ENCODE measurements around the gene SCFD2. TPM values are rescaled to one million over a fixed set of nuclear protein-coding genes. Genes with fewer than 3 reads are reported as not detected.
"Not testable (repeated sequence)": the region's sequence is repeated elsewhere in the genome, so short reads cannot be mapped to it uniquely, and the experiment has no call there.

SCFD2 gene
- total RNA-seq, 1 experiment from 2014 or later = 8.4 TPM

- CTCF ChIA-PET = no interaction called here
- no peak overlapping the region for H3K27ac ChIP-seq (ENCODE audit: low read depth, low read length, poor library complexity, severe bottlenecking)
- no peaks in the 10 kb centered on the region for H3K9me3 ChIP-seq (ENCODE audit: low read depth, low read length, poor library complexity, severe bottlenecking)
- BruUV-seq (replicated peaks) = no TSS peak
- no peak for DNase-seq (ENCODE audit: low spot score)
- TF ChIP-seq EZH2 (IDR thresholded peaks at IDR 0.05; ENCODE audit: borderline replicate concordance, low read depth, low read length, poor library complexity, severe bottlenecking) (no peak), CTCF (conservative IDR thresholded peaks at IDR 0.05; ENCODE audit: low read depth, low read length) (no peak)
- no peaks in the 10 kb centered on the region for H3K36me3 ChIP-seq (ENCODE audit: insufficient read depth, low read length, poor library complexity, severe bottlenecking)
- no peak overlapping the region for H3K4me3 ChIP-seq (ENCODE audit: low read depth, low read length, poor library complexity, severe bottlenecking)
- H3K4me1 ChIP-seq (ENCODE audit: insufficient read depth, low read length, poor library complexity, severe bottlenecking) = no peaks in the 10 kb centered on the region
- POLR2A ChIA-PET (ENCODE audit: low non-redundant PET) = no interaction called here
- intact Hi-C loops (cut with micrococcal nuclease; ENCODE audit: unreplicated experiment) = no loop called here
- H3K27me3 ChIP-seq (replicated peaks; ENCODE audit: insufficient read depth, low read depth, low read length, poor library complexity) = no peaks in the 10 kb centered on the region
Measured at GRCh38 chr4:53307819-53308780, 57.8 kb downstream of the SCFD2 start.

- H3K4me3 ChIP-seq (ENCODE audit: low read depth, low read length, poor library complexity, severe bottlenecking) = no peak overlapping the region
- TF ChIP-seq CTCF (conservative IDR thresholded peaks at IDR 0.05; ENCODE audit: low read depth, low read length) (no peak), EZH2 (IDR thresholded peaks at IDR 0.05; ENCODE audit: borderline replicate concordance, low read depth, low read length, poor library complexity, severe bottlenecking) (no peak)
- POLR2A ChIA-PET (ENCODE audit: low non-redundant PET) = no interaction called here
- no peaks in the 10 kb centered on the region for H3K4me1 ChIP-seq (ENCODE audit: insufficient read depth, low read length, poor library complexity, severe bottlenecking)
- intact Hi-C loops (cut with micrococcal nuclease; ENCODE audit: unreplicated experiment) = no loop called here
- H3K27me3 ChIP-seq (replicated peaks; ENCODE audit: insufficient read depth, low read depth, low read length, poor library complexity) = no peaks in the 10 kb centered on the region
- no peak overlapping the region for H3K27ac ChIP-seq (ENCODE audit: low read depth, low read length, poor library complexity, severe bottlenecking)
- no TSS peak for BruUV-seq (replicated peaks)
- CTCF ChIA-PET = no interaction called here
- no peak for DNase-seq (ENCODE audit: low spot score)
- no peaks in the 10 kb centered on the region for H3K9me3 ChIP-seq (ENCODE audit: low read depth, low read length, poor library complexity, severe bottlenecking)
- H3K36me3 ChIP-seq (ENCODE audit: insufficient read depth, low read length, poor library complexity, severe bottlenecking) = no peaks in the 10 kb centered on the region
Measured at GRCh38 chr4:53307210-53307609, 58.7 kb downstream of the SCFD2 start.

- no TSS peak for BruUV-seq (replicated peaks)
- peak; percentile 13 for DNase-seq (ENCODE audit: low spot score)
- Histone ChIP-seq H3K9me3 (ENCODE audit: low read depth, low read length, poor library complexity, severe bottlenecking) (no peaks in the 10 kb centered on the region), H3K36me3 (ENCODE audit: insufficient read depth, low read length, poor library complexity, severe bottlenecking) (no peaks in the 10 kb centered on the region), H3K4me1 (ENCODE audit: insufficient read depth, low read length, poor library complexity, severe bottlenecking) (no peaks in the 10 kb centered on the region), H3K27ac (ENCODE audit: low read depth, low read length, poor library complexity, severe bottlenecking) (no peak overlapping the region), H3K4me3 (ENCODE audit: low read depth, low read length, poor library complexity, severe bottlenecking) (no peak overlapping the region), H3K27me3 (replicated peaks; ENCODE audit: insufficient read depth, low read depth, low read length, poor library complexity) (no peaks in the 10 kb centered on the region)
- intact Hi-C loops (cut with micrococcal nuclease; ENCODE audit: unreplicated experiment) = no loop called here
- ChIA-PET POLR2A (ENCODE audit: low non-redundant PET) (no interaction called here), CTCF (no interaction called here)
- no peak for TF ChIP-seq CTCF (conservative IDR thresholded peaks at IDR 0.05; ENCODE audit: low read depth, low read length)
- TF ChIP-seq EZH2 (IDR thresholded peaks at IDR 0.05; ENCODE audit: borderline replicate concordance, low read depth, low read length, poor library complexity, severe bottlenecking) = no peak
Measured at GRCh38 chr4:53306729-53307128, 59.1 kb downstream of the SCFD2 start.

- H3K36me3 ChIP-seq (ENCODE audit: insufficient read depth, low read length, poor library complexity, severe bottlenecking); H3K4me3 ChIP-seq (ENCODE audit: low read depth, low read length, poor library complexity, severe bottlenecking); H3K9me3 ChIP-seq (ENCODE audit: low read depth, low read length, poor library complexity, severe bottlenecking); DNase-seq (ENCODE audit: low spot score); BruUV-seq (replicated peaks); H3K4me1 ChIP-seq (ENCODE audit: insufficient read depth, low read length, poor library complexity, severe bottlenecking); intact Hi-C loops (cut with micrococcal nuclease; ENCODE audit: unreplicated experiment); H3K27me3 ChIP-seq (replicated peaks; ENCODE audit: insufficient read depth, low read depth, low read length, poor library complexity); H3K27ac ChIP-seq (ENCODE audit: low read depth, low read length, poor library complexity, severe bottlenecking); CTCF ChIA-PET: not testable (repeated sequence)
- POLR2A ChIA-PET (ENCODE audit: low non-redundant PET) = interaction anchor here (0.7 kb wide), 1 partner anchor 609 kb away, joined by 3 read pairs; no protein-coding TSS in a partner anchor
Measured at GRCh38 chr4:53292209-53292608, 73.7 kb downstream of the SCFD2 start.

Measured in A673 (cell line).